HG03025 (cell line): ENCODE measurements around the gene ZNF784.

Experiments
- ATAC-seq: cut with Tn5 transposase; IDR thresholded peaks from one replicate; pipeline ENCODE4 v1.9.1; 2021; ENCODE audit warnings: mild to moderate bottlenecking, moderate library complexity; ENCODE audit not compliant: unreplicated experiment, low FRiP score

ZNF784 gene

GRCh38 chr19:55656988-55657747 is 32.8 kb upstream of the ZNF784 start:
- ATAC-seq, result no peak

GRCh38 chr19:55656552-55656951 is 32.2 kb upstream of the ZNF784 start:
- no peak for ATAC-seq

GRCh38 chr19:55655648-55656040 is 31.3 kb upstream of the ZNF784 start:
- ATAC-seq, result no peak

- peak; percentile 30 for ATAC-seq
These were observed 30.7 kb upstream of the ZNF784 start, which contains the start of gene U2AF2 for GRCh38 chr19:55654868-55655647. Gene U2AF2, plus strand, starts transcription at chr19:55655035. Its CDS starts 70 bp downstream, at chr19:55655105.

GRCh38 chr19:55654323-55654867 is 30.0 kb upstream of the ZNF784 start:
- peak; percentile 52 for ATAC-seq

- ATAC-seq, result peak; percentile 38
These were observed 29.4 kb upstream of the ZNF784 start for GRCh38 chr19:55653651-55654322.

- no peak for ATAC-seq
These were observed 28.2 kb upstream of the ZNF784 start for GRCh38 chr19:55652311-55653128.

GRCh38 chr19:55651236-55651635 is 26.9 kb upstream of the ZNF784 start:
- ATAC-seq, result no peak

- ATAC-seq, result no peak
These were observed 26.4 kb upstream of the ZNF784 start for GRCh38 chr19:55650602-55651230.

GRCh38 chr19:55650126-55650557 is 25.8 kb upstream of the ZNF784 start:
- no peak for ATAC-seq

- no peak for ATAC-seq
These were observed 25.1 kb upstream of the ZNF784 start for GRCh38 chr19:55649268-55650125.

- no peak for ATAC-seq
These were observed 24.4 kb upstream of the ZNF784 start for GRCh38 chr19:55648585-55649267.

- ATAC-seq, result no peak
These were observed 23.6 kb upstream of the ZNF784 start, which contains the start of gene CCDC106 for GRCh38 chr19:55647732-55648584. Gene CCDC106, plus strand, starts transcription at chr19:55648212. Its CDS starts 835 bp downstream, at chr19:55649047.

- no peak for ATAC-seq
These were observed 22.7 kb upstream of the ZNF784 start for GRCh38 chr19:55646889-55647731.

- ATAC-seq, result no peak
These were observed 21.1 kb upstream of the ZNF784 start for GRCh38 chr19:55645512-55645881.

- no peak for ATAC-seq
These were observed 20.6 kb upstream of the ZNF784 start for GRCh38 chr19:55644842-55645511.
